Ramos (cell line): Measurements from ENCODE around the gene NID1.
"Not testable (repeated sequence)": the region's sequence is repeated elsewhere in the genome, so short reads cannot be mapped to it uniquely, and the experiment has no call there.

Experiments
- in situ Hi-C: fragments of 300-500 bp; cut with MboI; formaldehyde crosslinking; loops from one replicate; pipeline ENCODE4 v1.14.3; 2022; ENCODE audit warnings: low sequenced_read_pairs; ENCODE audit not compliant: unreplicated experiment

NID1 gene

DNA sequence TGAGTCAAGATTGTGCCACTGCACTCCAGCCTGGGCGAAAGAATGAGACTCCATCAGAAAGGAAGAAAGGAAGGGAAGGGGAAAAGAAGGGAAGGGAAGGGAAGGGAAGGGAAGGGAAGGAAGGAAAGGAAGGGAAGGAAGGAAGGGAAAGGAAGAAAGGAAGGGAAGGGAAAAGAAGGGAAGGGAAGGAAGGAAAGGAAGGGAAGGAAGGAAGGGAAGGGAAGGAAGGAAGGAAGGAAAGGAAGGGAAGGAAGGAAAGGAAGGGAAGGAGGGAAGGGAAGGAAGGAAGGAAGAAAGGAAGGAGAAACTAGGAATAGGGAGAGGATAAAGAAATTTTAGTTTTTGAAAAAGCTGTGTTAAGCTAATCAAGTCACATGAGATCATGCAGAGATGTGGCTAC is 33.4 kb upstream of the NID1 start:
- in situ Hi-C loops: no loop called here

- in situ Hi-C loops: not testable (repeated sequence)
These were observed 32.0 kb upstream of the NID1 start for GRCh38 chr1:236096660-236097482.

DNA sequence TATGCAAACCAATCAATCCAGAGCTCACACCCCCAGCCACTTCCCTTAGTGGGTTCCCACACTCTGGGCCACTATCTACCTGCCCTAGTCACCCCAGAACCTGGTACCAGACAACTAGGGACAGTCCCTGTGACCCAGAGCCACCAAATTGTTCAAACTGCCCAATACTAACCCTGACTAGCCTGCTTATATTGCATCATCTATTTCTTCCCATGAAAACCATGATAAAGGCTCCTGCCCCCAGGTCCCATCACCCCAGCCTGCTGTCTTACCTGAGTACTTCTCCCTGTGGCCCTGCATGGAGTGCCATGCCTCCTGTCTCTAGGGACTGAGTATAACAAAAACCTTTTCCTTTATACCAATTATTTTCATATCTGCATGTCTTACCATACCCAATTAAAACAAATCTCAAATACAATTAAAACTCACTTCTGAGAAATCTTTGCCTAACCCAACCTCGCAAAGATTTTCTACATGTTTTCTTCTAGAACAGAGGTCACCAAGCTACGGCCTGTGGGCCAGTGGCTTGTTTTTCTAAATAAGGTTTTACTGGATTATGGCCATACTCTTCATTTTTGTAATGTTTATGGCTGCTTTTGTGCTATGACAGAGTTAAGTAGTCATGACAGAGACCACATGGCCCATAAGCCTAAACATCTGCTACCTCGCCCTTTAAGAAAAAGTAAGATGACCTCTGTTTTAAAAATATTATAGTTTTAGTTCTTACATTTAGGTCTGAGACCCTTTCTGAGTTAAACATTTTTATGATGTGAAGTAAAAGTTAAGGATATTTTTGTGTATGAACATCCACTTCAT is 31.0 kb upstream of the NID1 start:
- in situ Hi-C loops: no loop called here

GRCh38 chr1:236092899-236093298 is 28.0 kb upstream of the NID1 start:
- in situ Hi-C loops: no loop called here

DNA sequence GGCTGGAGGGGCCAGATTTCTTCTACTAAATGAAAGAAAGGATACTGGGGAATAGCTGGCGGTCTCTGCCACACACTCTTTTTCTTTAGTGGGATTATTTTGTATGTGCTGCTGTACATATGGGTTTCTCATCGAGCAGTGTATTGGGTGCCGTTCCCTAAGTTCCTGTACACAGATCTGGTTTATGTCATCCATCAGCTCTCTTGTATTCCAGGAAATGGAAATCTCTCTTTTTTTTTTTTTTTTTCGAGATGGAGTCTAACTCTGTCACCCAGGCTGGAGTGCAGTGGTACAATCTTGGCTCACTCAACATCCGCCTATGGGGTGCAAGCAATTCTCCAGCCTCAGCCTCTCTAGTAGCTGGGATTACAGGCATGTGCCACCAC is 27.0 kb upstream of the NID1 start:
- in situ Hi-C loops: no loop called here

GRCh38 chr1:236090741-236091147 is 25.9 kb upstream of the NID1 start:
- in situ Hi-C loops: no loop called here

DNA sequence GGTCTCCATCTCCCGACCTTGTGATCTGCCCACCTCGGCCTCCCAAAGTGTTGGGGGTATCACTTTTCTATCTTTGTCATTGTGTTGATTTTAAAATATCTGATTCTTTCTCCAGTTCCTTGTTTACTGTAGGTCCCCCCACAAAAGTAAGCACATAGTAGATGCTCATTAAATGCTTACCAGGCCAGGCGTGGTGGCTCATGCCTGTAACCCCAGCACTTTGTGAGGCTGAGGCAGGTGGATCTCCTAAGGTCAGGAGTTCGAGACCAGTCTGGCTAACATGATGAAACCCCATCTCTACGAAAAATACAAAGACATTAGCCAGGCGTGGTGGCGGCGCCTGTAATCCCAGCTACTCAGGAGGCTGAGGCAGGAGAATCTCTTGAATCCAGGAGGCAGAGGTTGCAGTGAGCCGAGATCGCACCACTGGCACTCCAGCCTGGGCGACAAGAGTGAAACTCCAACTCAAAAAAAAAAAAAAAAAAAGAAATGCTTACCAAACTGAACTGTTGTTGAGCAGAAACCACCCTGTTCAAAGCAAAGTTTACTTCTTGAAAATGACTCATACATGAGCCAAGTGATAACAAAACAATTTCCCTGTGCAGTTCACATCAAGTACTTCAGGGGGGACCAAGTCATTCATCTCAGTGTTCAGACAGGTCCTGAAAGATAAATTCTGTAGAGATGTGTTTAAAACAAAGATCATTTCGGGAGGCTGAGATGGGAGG is 24.3 kb upstream of the NID1 start:
- in situ Hi-C loops: no loop called here

- in situ Hi-C loops: no loop called here
These were observed 21.6 kb upstream of the NID1 start for GRCh38 chr1:236086537-236086936.

- in situ Hi-C loops: no loop called here
These were observed 20.8 kb upstream of the NID1 start for GRCh38 chr1:236085545-236086159.

DNA sequence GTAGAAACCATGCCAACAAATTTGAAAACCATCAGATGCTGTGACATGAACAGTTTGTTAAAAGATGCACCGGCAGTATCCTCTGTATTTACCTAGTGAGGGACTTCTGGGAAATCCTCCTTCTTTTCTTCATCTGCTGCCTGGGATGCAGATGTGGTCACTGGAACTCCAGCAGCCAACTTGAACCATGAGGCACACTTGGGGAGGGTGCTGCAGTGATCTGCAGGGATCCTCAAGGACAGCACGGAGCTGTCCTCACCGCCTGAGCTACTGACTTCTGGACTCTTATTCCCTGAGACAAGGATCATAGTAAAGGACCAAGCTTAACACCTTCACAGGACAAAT is 19.5 kb upstream of the NID1 start:
- in situ Hi-C loops: no loop called here

GRCh38 chr1:236083650-236084385 is 18.9 kb upstream of the NID1 start:
- in situ Hi-C loops: no loop called here

GRCh38 chr1:236082526-236082925 is 17.6 kb upstream of the NID1 start:
- in situ Hi-C loops: no loop called here

DNA sequence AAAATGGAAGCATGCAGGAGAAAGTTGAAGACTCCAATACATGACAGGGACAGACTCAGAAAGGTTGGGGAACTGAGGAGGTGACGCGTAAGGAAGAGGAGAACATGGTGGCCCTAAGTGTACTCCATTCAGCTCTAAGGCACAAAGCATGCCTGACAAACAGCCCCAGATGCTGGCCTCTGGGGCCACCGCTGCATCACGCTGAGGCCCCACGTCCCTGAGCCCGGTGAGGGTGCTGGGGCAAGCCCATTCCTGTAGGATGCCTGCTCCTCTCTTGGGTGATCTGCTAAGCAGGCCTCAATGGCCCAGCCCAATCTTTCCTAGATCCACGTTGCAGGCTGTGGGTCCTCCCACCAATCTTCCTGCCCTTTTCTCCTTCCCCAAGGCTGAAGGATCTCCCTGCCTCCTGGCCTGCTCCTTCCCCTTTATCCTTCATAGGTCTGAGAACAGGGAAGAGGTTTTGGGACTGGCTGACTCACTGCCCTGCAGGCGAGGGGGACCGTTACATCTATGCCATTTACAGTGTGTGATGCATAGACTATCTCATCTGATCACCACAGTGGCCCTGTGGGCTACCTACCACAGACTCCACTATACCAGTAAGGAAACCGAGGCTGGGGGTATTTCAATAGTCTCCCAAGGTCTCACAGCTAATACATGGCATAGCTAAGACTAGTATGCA is 16.8 kb upstream of the NID1 start:
- in situ Hi-C loops: no loop called here

DNA sequence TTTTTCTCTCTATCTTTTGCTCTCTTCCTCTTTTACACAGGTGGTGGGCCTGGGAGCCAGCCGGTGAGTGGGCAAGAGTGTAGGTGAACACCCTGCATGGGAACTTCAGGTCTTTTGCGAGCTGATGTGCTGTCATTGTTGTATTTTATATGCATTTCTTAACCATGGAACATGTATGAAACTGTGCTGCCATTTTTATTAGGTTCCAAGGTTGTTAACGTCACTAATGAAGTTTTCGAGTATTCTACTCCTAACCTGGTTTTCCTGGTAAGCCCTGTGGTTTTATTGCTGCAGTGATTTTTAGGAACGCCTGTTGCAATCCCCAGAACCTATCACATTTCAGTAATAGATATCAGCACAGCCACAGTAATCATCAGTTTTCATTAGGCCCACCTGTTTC is 14.8 kb upstream of the NID1 start:
- in situ Hi-C loops: no loop called here

DNA sequence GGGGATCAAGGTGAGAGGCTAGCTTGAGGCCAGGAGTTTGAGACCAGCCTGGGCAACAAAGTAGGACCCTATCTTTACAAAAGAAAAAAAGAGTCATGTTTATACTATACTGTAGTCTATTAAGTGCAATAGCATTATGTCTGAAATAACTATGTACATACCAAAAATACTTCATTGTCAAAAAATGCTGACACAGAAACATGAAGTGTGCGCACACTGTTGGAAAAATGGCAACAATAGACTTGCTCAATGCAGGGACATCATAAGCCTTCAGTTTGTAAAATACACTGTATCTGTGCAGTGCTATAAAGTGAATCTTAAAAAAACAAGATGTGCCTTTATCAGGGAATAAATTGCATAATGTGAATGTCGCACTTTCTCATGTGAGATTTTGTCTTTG is 14.1 kb upstream of the NID1 start:
- in situ Hi-C loops: no loop called here

GRCh38 chr1:236078077-236078476 is 13.2 kb upstream of the NID1 start:
- in situ Hi-C loops: not testable (repeated sequence)

DNA sequence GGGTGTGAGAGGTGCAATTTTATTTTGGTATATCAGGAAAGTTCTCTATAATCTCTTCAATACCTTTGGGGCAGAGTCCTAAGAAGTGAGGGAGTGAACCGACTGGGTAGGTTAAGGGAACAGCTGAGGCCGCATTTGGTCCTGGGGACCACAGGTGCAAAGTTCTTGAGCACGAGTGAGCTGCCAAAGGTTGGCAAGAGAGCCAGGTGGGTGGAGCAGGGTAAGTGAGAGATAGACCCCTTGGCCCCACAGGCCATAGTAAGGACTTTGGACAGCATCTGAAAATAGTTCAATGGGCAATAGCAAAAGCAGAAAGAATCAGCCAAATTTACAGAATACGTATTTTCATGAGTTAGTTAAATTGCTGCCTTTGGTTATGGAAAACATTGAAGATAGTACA is 11.0 kb upstream of the NID1 start:
- in situ Hi-C loops: no loop called here

DNA sequence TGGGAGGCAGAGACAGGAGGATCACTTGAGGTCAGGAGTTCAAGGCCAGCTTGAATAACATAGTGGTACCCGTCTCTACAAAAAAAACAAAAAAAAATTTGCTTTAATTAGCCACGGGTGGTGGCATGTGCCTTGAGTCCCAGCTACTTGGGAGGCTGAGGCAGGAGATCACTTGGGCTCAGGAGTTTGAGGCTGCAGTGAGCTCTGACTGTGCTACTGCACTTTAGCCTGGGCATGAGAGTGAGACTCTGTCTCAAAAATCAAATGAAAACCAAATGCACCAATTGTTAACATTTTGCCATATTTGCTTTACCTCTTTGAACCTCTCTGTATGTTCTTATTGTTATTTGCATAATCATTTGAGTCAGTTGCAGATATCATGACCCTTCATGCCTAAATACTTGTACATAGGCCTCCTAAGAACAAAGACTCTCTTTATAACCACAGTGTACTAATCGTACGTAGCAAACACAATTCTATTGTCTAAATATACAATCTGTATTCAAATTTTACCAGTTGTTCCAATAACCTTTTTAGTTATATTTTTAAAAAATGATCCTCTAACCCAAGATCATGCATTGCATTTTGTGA is 8.5 kb upstream of the NID1 start:
- in situ Hi-C loops: no loop called here

GRCh38 chr1:236072001-236072400 is 7.1 kb upstream of the NID1 start:
- in situ Hi-C loops: no loop called here
